Mesothelial cell of epicardium (in vitro differentiated cells): Measurements from ENCODE around the gene ANKEF1. TPM values are rescaled to one million over a fixed set of nuclear protein-coding genes. Genes with fewer than 3 reads are reported as not detected.

Experiments used
- DNase-seq, 2 experiments: peaks; one replicate each; pipeline ENCODE4 v3.0.0; 2021; ENCODE audit warnings: low spot score in 2 of 2; ENCODE audit not compliant: unreplicated experiment in 2 of 2
- H3K27ac Mint-ChIP-seq: 2 replicates; pipeline ENCODE4 v1.8.0; 2021; ENCODE audit warnings: mixed read lengths
- H3K27me3 Mint-ChIP-seq: 2 replicates; pipeline ENCODE4 v1.8.0; 2021; ENCODE audit warnings: low read depth, mixed read lengths
- H3K36me3 Mint-ChIP-seq: 2 replicates; pipeline ENCODE4 v1.8.0; 2021; ENCODE audit warnings: mixed read lengths
- H3K4me1 Mint-ChIP-seq: 2 replicates; pipeline ENCODE4 v1.8.0; 2021; ENCODE audit warnings: mixed read lengths
- H3K4me3 Mint-ChIP-seq: 2 replicates; pipeline ENCODE4 v1.8.0; 2021; ENCODE audit warnings: mild to moderate bottlenecking, moderate library complexity, mixed read lengths
- H3K9me3 Mint-ChIP-seq: 2 replicates; pipeline ENCODE4 v1.8.0; 2021; ENCODE audit warnings: mixed read lengths
- CTCF ChIP-seq: fragments of 200-600 bp; sonication (generic); IDR thresholded peaks from one replicate; pipeline ENCODE4 v1.5.0; 2021; ENCODE audit warnings: antibody characterized with exemption; ENCODE audit not compliant: unreplicated experiment
- total RNA-seq: library from RNA; stranded (reverse); gene quantifications from 3 replicates; pipeline ENCODE4 v1.2.1, GENCODE V29; 2021

ANKEF1 gene
- total RNA-seq, 1 donor from 2014 or later, result 4.5 TPM

- no peak overlapping the region for H3K4me3 Mint-ChIP-seq
- H3K36me3 Mint-ChIP-seq, result no peaks in the 10 kb centered on the region
- no peak overlapping the region for H3K27ac Mint-ChIP-seq
- peaks cover 3% of the 10 kb centered on the region for H3K27me3 Mint-ChIP-seq
- peaks cover 8% of the 10 kb centered on the region for H3K9me3 Mint-ChIP-seq
- no peak for TF ChIP-seq CTCF
- no peaks in the 10 kb centered on the region for H3K4me1 Mint-ChIP-seq
- DNase-seq, result no peak
These were observed 70.3 kb downstream of the ANKEF1 start for GRCh38 chr20:10105046-10105445.

Other genes with a start within 250 kb of the ANKEF1 start
- 0.36 to 0.54 TPM (median 0.42 TPM) in 3 replicates for gene PAK5, start 195.9 kb upstream of the ANKEF1 start, total RNA-seq
- 4.8 to 5.2 TPM (median 5.0 TPM) in 3 replicates for gene SNAP25, start 183.8 kb downstream of the ANKEF1 start, total RNA-seq